COLO668 (cell line): ENCODE data around the gene SCUBE1.
"Not testable (repeated sequence)": the region's sequence is repeated elsewhere in the genome, so short reads cannot be mapped to it uniquely, and the experiment has no call there.

ENCODE experiments used
- DNase-seq: peaks from one replicate; lab custom pipeline; 2025; ENCODE audit not compliant: unreplicated experiment; lab: John Stamatoyannopoulos, UW

Gene SCUBE1

GRCh38 chr22:43360576-43360975 is 17.4 kb upstream of the SCUBE1 start:
- DNase-seq, result no peak

GRCh38 chr22:43356881-43357280 is 13.7 kb upstream of the SCUBE1 start:
- DNase-seq, result no peak

DNA sequence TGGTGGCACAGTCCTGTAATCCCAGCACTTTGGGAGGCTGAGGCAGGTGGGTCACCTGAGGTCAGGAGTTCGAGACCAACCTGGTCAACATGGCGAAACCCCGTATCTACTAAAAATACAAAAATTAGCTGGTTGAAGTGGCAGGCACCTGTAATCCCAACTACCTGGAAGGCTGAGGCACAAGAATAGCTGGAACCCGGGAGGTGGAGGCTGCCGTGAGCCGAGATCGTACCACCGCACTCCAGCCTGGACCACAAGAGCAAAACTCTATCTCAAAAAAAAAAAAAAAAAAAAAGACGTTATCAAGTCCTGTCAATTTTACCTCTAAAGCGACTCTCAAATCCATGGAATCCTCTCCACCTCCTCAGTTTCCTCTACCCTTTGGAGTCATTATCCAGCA is 12.5 kb upstream of the SCUBE1 start:
- not testable (repeated sequence) for DNase-seq

- no peak for DNase-seq
These were observed 8.8 kb upstream of the SCUBE1 start for GRCh38 chr22:43351966-43352345.

DNA sequence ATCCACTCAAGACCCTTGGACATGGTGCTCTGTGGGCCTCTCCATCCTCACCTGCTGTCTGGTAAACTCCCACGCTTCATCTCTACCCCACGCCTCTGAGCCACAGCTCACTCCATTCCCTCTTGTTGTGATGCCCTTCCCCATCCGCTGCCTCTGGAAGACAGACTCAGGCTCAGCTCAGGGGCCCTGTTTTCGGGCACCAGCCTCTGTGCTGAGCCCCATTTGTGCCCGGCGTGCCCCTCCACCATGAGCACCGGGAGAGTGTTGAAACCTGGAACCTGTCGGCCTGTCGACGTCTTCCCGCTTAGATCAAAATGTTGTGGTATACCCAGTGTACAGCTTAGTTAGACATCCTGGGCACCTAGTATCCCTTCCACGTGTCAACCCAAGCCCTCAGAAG is 6.5 kb upstream of the SCUBE1 start:
- DNase-seq, result no peak

DNA sequence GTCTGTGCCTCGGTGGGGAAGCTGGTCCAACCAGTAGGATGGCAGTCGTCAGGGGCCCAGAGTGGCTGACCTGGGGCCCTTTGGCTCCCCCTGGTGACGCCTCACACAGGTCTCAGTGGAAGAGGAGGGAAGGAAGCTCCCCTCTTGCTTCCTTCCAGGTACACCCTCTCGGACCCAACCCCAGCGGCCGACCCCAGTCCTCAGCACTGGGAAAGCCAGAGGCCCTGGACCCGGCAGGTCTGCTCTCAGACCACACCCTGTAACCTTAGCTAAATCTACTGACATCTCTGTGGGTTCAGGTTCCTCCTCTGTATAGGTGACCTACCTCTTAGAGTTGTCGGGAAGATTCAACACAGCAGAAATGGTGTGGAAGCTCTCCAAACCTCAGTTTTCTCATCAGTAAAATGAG is 3.4 kb upstream of the SCUBE1 start:
- DNase-seq, result peak; percentile 66

DNA sequence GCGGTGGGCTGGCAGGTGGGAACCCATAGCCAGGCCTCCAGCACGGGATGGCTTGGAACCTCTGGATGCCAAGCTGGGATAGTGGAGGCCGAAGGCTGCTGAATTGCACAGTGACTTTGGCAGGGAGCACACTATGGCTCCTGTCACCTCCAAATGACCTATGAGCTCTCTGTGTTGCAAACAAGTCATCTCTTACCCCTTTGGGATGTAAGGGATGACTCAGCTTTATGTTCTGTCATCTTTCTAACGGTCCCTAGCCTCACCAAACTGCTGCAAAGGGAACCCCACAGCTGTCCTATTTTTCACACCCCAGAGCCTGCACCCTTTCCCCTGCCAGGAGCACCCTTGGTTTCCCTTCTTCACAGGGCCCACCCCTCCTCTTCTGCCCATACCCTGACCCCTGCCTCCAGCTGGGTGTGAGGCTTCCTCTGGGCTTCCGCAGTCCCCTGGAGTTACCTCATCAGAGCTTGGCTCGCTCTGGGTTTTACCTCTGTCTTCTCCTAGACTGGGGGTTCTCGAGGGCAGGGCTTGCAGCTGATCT is 2.7 kb upstream of the SCUBE1 start:
- DNase-seq, result no peak

DNA sequence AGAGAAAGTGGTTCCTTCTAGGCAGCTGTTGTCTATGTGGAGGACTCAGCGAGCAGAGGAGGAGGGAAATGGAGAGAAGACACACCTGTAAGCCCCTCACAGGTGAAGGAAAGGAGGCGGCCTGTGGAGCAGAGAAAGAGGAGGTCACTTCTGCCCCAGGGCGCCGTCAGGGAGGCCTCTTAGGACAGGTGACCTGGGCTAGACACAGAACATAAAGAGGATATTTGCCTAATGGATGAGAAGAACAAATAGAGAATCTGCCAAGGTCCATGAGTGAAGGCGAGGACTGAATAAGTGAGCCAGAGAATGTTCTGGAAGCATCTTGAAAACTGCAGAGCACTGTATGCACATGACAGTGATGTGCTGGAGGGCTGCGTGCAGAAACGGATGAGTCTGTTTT is 2.2 kb upstream of the SCUBE1 start:
- DNase-seq, result no peak

GRCh38 chr22:43344520-43344787 is 1.3 kb upstream of the SCUBE1 start:
- DNase-seq, result no peak

- DNase-seq, result no peak
These were observed 723 bp upstream of the SCUBE1 start for GRCh38 chr22:43343670-43344519.

- no peak for DNase-seq
These were observed 568 bp downstream of the SCUBE1 start for GRCh38 chr22:43342347-43343261.

DNA sequence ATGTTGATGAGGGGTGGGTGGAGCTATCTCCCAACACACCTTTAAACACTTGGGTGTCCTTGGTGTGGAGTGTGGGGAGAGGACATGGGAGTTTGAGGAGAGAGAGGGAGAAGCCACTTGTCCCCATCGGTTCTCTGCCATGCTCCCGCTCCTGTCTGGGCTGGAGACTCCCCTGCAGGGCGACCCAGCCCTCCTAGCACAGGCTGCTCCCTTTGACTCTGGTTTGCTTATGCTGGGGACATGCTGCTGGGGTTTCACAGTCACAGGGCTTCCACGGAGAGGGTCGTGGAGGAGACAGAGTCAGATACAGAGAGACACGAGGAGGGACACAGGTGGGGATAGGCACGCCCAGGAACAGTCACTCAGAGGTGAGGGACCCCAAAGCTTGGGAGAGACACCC is 1.6 kb downstream of the SCUBE1 start:
- DNase-seq, result no peak

DNA sequence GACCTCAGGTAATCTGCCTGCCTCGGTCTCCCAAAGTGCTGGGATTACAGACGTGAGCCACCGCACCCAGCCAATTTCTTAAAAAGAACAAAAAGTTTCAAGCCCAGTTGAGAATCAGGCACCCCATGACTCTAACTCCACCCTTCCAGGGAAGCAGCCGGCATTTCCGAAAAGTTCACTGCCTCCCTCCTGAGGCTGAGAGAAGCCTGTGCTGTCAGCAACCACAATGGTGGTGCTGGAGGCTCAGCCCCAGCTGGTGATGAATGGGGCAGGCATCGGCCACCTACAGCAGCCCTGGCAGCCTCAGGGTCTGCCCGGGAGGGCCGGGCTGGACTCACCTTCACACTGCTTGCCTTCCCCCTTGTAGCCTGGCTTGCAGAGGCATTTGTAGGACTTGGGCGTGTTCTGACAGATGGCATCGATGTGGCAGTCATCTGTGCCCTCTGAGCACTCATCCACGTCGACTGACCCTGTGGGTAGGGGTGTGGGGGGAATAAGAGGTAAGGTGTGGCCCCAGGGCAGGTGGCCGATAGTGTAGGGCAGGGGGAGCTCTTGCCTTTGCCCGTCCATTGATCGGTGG is 4.3 kb downstream of the SCUBE1 start:
- no peak for DNase-seq

DNA sequence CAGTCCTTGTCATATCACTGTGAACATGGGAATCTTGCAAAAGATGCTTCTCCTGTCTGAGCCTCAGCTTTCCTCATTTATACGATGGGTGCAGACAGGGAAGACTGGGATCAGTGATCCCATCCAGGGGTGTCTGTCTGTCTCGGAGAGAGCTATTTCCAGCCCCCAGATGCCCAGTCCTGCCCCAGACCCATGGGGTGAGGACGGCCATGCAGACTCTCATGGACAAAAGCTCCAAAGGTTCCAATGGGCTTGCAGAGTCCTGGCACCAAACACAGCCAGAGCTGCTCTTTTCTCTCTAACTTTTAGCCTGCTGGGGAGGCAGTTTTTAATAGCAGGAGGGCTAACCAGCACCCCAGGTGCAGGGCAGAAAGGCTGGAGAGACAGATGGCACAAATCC is 5.2 kb downstream of the SCUBE1 start:
- no peak for DNase-seq

- no peak for DNase-seq
These were observed 5.8 kb downstream of the SCUBE1 start for GRCh38 chr22:43337385-43337784.

GRCh38 chr22:43334378-43334777 is 8.8 kb downstream of the SCUBE1 start:
- no peak for DNase-seq

- DNase-seq, result no peak
These were observed 9.2 kb downstream of the SCUBE1 start for GRCh38 chr22:43333978-43334377.

DNA sequence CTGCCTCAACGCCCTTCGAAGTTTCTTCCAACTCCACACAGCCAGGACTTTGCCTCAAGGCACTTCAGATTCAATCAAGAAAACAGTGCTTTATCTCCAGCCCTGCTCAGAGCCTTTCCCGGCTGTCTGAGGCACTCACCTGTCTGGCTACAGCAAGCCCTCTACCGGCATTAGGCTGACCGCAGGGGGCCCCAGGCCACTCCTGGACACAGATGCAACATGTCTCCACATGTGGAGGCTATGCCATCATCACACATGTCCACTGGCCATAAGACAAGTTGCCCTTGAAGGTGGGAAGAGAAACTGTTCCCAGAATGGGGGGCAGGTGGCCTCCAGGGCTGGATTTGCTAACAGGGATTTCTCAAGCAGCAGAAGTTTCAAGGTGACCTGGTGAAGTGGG is 10.0 kb downstream of the SCUBE1 start:
- no peak for DNase-seq

GRCh38 chr22:43331698-43332097 is 11.5 kb downstream of the SCUBE1 start:
- DNase-seq, result no peak

DNA sequence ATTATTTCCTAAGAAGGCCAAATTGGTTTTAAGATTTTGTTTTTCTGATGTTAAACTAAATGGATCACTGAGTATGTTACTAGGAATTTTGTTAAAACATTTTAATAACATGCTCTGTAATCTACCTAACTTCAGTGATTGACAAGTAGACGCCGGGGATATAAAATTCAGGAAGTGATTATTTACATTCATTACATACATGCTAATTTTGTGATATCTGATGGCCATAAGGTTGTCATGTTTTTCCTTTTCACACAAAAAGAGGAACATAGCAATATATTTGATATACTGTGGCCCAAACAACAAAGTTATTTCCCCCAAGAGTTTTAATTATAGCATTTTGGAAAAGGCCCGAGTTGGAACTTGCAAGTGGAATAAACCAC is 12.1 kb downstream of the SCUBE1 start:
- no peak for DNase-seq

DNA sequence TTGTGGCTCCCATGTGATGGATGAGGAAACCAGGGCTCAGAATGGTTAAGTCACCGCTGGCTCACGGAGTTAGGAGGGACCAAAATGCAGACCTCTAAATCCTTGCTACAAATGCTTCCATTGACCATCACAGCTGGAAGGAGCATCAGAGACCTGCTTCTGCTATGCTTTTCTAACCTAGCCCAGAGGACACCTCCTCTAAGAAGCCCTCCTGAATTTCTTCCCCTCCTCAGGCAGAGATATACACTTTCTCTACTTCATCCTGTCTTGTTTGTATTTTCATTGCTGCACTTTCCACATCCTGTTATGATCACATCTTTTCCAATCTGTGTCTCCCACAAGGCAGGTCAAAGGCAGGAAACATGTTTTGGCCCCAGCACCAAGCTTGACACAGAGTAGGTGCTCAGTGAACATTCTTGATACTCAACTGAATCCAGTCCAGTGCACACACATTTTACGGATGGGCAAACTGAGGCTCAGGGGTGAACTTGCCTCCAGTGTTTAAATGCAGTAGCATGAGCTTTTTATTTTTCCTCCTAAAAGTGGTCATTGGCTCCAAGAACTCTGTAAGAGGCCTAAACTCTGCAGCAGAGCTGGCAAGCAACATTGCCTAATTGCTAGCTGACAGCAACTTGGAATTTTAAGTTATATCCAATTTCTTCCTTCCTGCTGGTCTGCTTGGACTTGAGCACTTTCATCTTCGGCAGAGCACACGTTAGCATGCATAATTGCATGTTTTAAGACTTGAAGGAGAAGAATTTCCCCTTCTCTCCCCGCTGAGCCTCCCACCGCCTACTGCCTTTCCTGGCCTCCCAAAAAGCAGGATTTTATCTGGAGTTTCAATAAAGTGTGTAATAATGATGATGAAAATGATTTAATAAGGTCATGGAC is 12.7 kb downstream of the SCUBE1 start:
- no peak for DNase-seq
